Astrocyte (in vitro differentiated cells and primary cell): ENCODE measurements around the gene RAP1GAP. TPM values are rescaled to one million over a fixed set of nuclear protein-coding genes. Genes with fewer than 3 reads are reported as not detected.

Source experiments
- DNase-seq: peaks from one replicate; pipeline ENCODE4 v3.0.0-alpha.2; 2010; ENCODE audit warnings: low read depth
- FAIRE-seq: peaks from 2 replicates; lab custom pipeline; 2011; peaks lifted over from hg19 to GRCh38; lab: Jason Lieb, UNC
- H2AFZ ChIP-seq: 2 replicates; pipeline ENCODE4 v1.6.0; 2012; ENCODE audit warnings: low read depth, low read length, inconsistent platforms
- H3K27ac ChIP-seq: 2 replicates; pipeline ENCODE4 v1.5.1; 2011; ENCODE audit warnings: low read depth, low read length, inconsistent platforms
- H3K27me3 ChIP-seq: 2 replicates; pipeline ENCODE4 v1.6.0; 2011; ENCODE audit warnings: low read length, inconsistent platforms; ENCODE audit not compliant: insufficient read depth
- H3K36me3 ChIP-seq: 2 replicates; pipeline ENCODE4 v1.5.1; 2011; ENCODE audit warnings: low read length, inconsistent platforms; ENCODE audit not compliant: insufficient read depth
- H3K4me1 ChIP-seq: 2 replicates; pipeline ENCODE4 v1.5.1; 2011; ENCODE audit warnings: low read length, inconsistent platforms; ENCODE audit not compliant: insufficient read depth
- H3K4me2 ChIP-seq: 2 replicates; pipeline ENCODE4 v1.6.0; 2012; ENCODE audit warnings: low read length, inconsistent platforms
- H3K4me3 ChIP-seq: 2 replicates; pipeline ENCODE4 v1.5.1; 2011; ENCODE audit warnings: low read depth, mild to moderate bottlenecking, low read length, inconsistent platforms; ENCODE audit not compliant: insufficient read depth
- H3K79me2 ChIP-seq: 2 replicates; pipeline ENCODE4 v1.6.0; 2012; ENCODE audit warnings: mild to moderate bottlenecking, low read length, inconsistent platforms; ENCODE audit not compliant: insufficient read depth
- H3K9ac ChIP-seq: 2 replicates; pipeline ENCODE4 v1.6.0; 2012; ENCODE audit warnings: mild to moderate bottlenecking, low read length, inconsistent platforms
- H3K9me3 ChIP-seq: 2 replicates; pipeline ENCODE4 v1.5.1; 2012; ENCODE audit warnings: low read depth, mild to moderate bottlenecking, low read length, inconsistent platforms; ENCODE audit not compliant: insufficient read depth
- H4K20me1 ChIP-seq: 2 replicates; pipeline ENCODE4 v1.6.0; 2012; ENCODE audit warnings: low read length, inconsistent platforms; ENCODE audit not compliant: insufficient read depth
- H3K27ac Mint-ChIP-seq: one replicate; pipeline ENCODE4 v1.8.0; 2021; ENCODE audit warnings: mild to moderate bottlenecking, mixed read lengths; ENCODE audit not compliant: unreplicated experiment
- H3K27me3 Mint-ChIP-seq: one replicate; pipeline ENCODE4 v1.8.0; 2021; ENCODE audit warnings: low read depth, mixed read lengths; ENCODE audit not compliant: unreplicated experiment
- H3K36me3 Mint-ChIP-seq: one replicate; pipeline ENCODE4 v1.8.0; 2021; ENCODE audit warnings: low read depth, mixed read lengths; ENCODE audit not compliant: unreplicated experiment
- H3K4me1 Mint-ChIP-seq: one replicate; pipeline ENCODE4 v1.8.0; 2021; ENCODE audit warnings: low read depth, mixed read lengths; ENCODE audit not compliant: unreplicated experiment
- H3K4me3 Mint-ChIP-seq: one replicate; pipeline ENCODE4 v1.8.0; 2021; ENCODE audit warnings: mild to moderate bottlenecking, moderate library complexity, mixed read lengths; ENCODE audit not compliant: unreplicated experiment
- H3K9me3 Mint-ChIP-seq: one replicate; pipeline ENCODE4 v1.8.0; 2021; ENCODE audit warnings: mild to moderate bottlenecking, mixed read lengths; ENCODE audit not compliant: unreplicated experiment
- EZH2 ChIP-seq: IDR thresholded peaks from 2 replicates; pipeline ENCODE4 v1.6.1; 2012; ENCODE audit warnings: mild to moderate bottlenecking, low read length, inconsistent platforms; ENCODE audit not compliant: insufficient read depth
- total RNA-seq: library from RNA; stranded (reverse); gene quantifications from 2 replicates; pipeline ENCODE4 v1.2.1, GENCODE V29; 2021
- TF ChIP-seq, protein P1 (sequence below): IDR thresholded peaks from 2 replicates; pipeline ENCODE4 v1.5.1; 2011; ENCODE audit warnings: low read depth, mild to moderate bottlenecking, inconsistent platforms, low read length, moderate library complexity; ENCODE audit not compliant: insufficient read depth

The RAP1GAP gene
- total RNA-seq, 1 donor from 2014 or later = 3.2 TPM

- H3K79me2 ChIP-seq = no peaks in the 10 kb centered on the region
- DNase-seq (peak; percentile 68), FAIRE-seq (peak; percentile 37)
- H3K27ac Mint-ChIP-seq = no peak overlapping the region
- H3K4me2 ChIP-seq = peak overlapping the region; percentile 56
- H3K4me3 Mint-ChIP-seq = no peak overlapping the region
- no peak overlapping the region for H3K4me3 ChIP-seq
- H3K27me3 ChIP-seq = peaks cover 23% of the 10 kb centered on the region
- H3K4me1 Mint-ChIP-seq = peaks cover 20% of the 10 kb centered on the region
- H3K36me3 ChIP-seq = no peaks in the 10 kb centered on the region
- no peak overlapping the region for H2AFZ ChIP-seq
- peaks cover 40% of the 10 kb centered on the region for H4K20me1 ChIP-seq
- no peaks in the 10 kb centered on the region for H3K27me3 Mint-ChIP-seq
- H3K9me3 Mint-ChIP-seq = no peaks in the 10 kb centered on the region
- no peak overlapping the region for H3K27ac ChIP-seq
- TF ChIP-seq EZH2 = no peak
- TF ChIP-seq, protein P1, sequence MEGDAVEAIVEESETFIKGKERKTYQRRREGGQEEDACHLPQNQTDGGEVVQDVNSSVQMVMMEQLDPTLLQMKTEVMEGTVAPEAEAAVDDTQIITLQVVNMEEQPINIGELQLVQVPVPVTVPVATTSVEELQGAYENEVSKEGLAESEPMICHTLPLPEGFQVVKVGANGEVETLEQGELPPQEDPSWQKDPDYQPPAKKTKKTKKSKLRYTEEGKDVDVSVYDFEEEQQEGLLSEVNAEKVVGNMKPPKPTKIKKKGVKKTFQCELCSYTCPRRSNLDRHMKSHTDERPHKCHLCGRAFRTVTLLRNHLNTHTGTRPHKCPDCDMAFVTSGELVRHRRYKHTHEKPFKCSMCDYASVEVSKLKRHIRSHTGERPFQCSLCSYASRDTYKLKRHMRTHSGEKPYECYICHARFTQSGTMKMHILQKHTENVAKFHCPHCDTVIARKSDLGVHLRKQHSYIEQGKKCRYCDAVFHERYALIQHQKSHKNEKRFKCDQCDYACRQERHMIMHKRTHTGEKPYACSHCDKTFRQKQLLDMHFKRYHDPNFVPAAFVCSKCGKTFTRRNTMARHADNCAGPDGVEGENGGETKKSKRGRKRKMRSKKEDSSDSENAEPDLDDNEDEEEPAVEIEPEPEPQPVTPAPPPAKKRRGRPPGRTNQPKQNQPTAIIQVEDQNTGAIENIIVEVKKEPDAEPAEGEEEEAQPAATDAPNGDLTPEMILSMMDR = no peak
- H3K9ac ChIP-seq = peak overlapping the region; percentile 6
- H3K9me3 ChIP-seq = no peaks in the 10 kb centered on the region
- peaks cover 33% of the 10 kb centered on the region for H3K4me1 ChIP-seq
- H3K36me3 Mint-ChIP-seq = peaks cover 6% of the 10 kb centered on the region
These were observed 4.2 kb upstream of the RAP1GAP start for GRCh38 chr1:21673277-21673780.

GRCh38 chr1:21672478-21673276 lies 3.5 kb upstream of the RAP1GAP start:
- H3K4me2 ChIP-seq = peak overlapping the region; percentile 56
- Mint-ChIP-seq H3K4me1 (peaks cover 20% of the 10 kb centered on the region), H3K9me3 (no peaks in the 10 kb centered on the region), H3K4me3 (no peak overlapping the region), H3K36me3 (peaks cover 2% of the 10 kb centered on the region), H3K27me3 (peaks cover 3% of the 10 kb centered on the region), H3K27ac (no peak overlapping the region)
- H3K4me1 ChIP-seq = peaks cover 33% of the 10 kb centered on the region
- peaks cover 30% of the 10 kb centered on the region for H3K27me3 ChIP-seq
- FAIRE-seq = no peak
- H3K9me3 ChIP-seq = no peaks in the 10 kb centered on the region
- H3K9ac ChIP-seq = peak overlapping the region; percentile 6
- no peak overlapping the region for H3K4me3 ChIP-seq
- peak; percentile 20 for DNase-seq
- no peaks in the 10 kb centered on the region for H3K36me3 ChIP-seq
- H3K27ac ChIP-seq = no peak overlapping the region
- H2AFZ ChIP-seq = no peak overlapping the region
- TF ChIP-seq, protein P1 = no peak
- TF ChIP-seq EZH2 = no peak
- H4K20me1 ChIP-seq = peaks cover 45% of the 10 kb centered on the region
- H3K79me2 ChIP-seq = no peaks in the 10 kb centered on the region

DNA sequence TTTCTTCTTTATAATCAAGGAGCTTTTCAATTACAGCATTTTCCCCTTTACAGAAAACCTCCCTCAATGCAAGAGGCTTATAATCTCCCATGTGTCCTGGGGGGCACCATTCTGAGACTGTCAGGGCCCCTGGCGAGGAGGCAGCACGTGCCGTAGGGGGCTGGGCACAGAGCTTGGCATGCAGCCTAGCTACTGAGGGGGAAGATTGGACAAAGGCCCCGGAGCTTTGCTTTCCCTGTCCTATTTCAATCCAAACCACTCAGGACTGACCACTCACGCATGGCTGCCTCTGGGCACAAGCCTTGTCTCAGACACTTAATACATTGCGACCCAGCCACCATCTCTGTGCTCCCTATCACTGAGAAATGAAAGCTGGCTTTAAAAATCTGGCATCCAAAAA lies 2.8 kb upstream of the RAP1GAP start:
- no peak overlapping the region for H3K9ac ChIP-seq
- peaks cover 7% of the 10 kb centered on the region for H3K27me3 Mint-ChIP-seq

More for the DNA sequence above, 2.8 kb upstream of the RAP1GAP start:
- H3K79me2 ChIP-seq = no peaks in the 10 kb centered on the region
- H3K27ac ChIP-seq = no peak overlapping the region
- FAIRE-seq (no peak), DNase-seq (no peak)
- peaks cover 45% of the 10 kb centered on the region for H4K20me1 ChIP-seq
- no peaks in the 10 kb centered on the region for H3K9me3 ChIP-seq
- H3K36me3 Mint-ChIP-seq = no peaks in the 10 kb centered on the region
- no peak overlapping the region for H3K27ac Mint-ChIP-seq
- peaks cover 33% of the 10 kb centered on the region for H3K4me1 ChIP-seq
- no peak overlapping the region for H3K4me2 ChIP-seq
- H3K9me3 Mint-ChIP-seq = no peaks in the 10 kb centered on the region
- no peak overlapping the region for H2AFZ ChIP-seq
- peaks cover 20% of the 10 kb centered on the region for H3K4me1 Mint-ChIP-seq
- no peak overlapping the region for H3K4me3 ChIP-seq
- no peak for TF ChIP-seq EZH2
- TF ChIP-seq, protein P1 = no peak
- H3K4me3 Mint-ChIP-seq = peak overlapping the region; percentile 8
- H3K27me3 ChIP-seq = peaks cover 34% of the 10 kb centered on the region
- H3K36me3 ChIP-seq = no peaks in the 10 kb centered on the region
